GM18507 (cell line): ENCODE results near the gene FAM3A.
"Not testable (repeated sequence)": the region's sequence is repeated elsewhere in the genome, so short reads cannot be mapped to it uniquely, and the experiment has no call there.

Experiments used
- DNase-seq: peaks from one replicate; pipeline ENCODE4 v3.0.0; 2011; ENCODE audit warnings: low read depth; ENCODE audit not compliant: insufficient read length; ENCODE audit errors: extremely low spot score
- FAIRE-seq: peaks from 2 replicates; lab custom pipeline; 2011; peaks lifted over from hg19 to GRCh38; lab: Jason Lieb, UNC

Gene FAM3A

DNA sequence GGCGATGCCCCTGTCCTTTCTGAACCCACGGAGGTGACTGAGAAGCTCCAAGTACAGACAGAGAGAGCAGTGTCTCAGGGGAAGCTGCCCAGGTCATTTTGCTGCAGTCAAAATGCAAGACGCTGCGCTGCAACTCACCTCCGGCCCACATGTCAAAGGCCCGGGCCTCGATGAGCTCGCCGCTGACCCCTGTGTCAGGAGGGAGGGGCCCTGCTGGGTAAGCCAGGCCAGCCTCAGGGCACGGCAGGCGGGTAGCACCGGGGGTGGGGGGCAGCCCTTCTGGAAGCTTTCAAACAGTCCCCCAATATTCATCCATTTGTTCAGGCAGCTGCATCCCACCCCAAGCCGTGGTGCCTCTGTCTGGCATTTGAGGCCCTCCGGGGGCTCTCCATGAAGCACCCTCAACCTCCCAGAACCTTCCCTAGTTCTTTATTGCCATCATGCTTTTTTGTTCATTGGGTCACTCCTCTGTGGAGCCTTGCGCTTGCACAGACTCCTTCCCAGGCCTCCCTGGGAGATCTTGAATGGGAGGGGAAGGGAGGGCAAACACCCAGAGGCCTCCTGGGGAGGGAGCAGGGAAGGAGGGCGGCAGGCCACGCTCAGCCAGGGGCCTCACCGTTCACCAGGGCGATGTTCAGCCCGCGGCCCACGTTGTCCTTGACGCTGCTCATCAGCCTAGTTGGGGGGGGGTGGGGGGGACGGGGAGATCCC is 8.2 kb downstream of the FAM3A start:
- DNase-seq (no peak), FAIRE-seq (no peak)

DNA sequence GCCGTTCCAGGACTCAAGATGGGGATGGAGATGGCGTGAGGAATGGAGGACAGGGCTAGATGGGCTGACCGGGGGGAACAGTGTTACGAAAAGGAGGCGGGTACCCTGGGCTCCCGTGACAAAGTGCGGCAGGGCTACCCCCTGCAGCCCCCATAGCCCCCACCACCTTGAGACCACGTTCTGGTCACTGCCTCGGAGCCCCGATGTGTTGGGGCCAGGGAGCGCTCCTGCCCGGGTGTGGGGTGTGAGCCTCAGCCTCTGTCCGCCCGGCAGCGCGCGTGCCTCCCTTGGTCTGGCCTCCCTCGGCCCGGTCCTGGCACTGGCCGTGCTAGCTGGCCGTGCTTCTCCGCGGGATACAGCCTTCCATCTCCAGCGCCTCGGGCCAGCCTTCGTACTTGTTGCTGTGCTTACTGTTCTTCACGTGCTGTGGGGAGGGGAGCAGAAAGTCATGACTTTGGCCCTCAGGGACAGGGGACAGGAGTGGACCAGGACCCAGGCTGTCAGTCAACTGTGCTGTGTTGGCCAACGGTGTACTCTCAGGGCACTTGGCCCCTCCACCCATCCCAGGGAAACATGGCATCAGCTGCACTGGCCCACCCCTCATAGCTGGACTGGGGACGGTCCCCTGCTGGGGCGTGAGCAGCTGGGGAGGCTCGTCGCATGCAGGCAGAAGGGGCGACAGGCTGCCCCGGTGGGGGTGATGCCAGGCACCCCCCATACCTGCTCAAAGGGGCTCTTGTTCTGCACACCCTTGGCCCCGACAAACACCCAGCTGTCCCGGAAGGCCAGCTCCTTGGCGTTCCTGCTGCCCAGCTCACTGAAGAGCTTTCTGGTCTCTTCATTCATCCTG is 9.3 kb downstream of the FAM3A start:
- FAIRE-seq: no peak

DNA sequence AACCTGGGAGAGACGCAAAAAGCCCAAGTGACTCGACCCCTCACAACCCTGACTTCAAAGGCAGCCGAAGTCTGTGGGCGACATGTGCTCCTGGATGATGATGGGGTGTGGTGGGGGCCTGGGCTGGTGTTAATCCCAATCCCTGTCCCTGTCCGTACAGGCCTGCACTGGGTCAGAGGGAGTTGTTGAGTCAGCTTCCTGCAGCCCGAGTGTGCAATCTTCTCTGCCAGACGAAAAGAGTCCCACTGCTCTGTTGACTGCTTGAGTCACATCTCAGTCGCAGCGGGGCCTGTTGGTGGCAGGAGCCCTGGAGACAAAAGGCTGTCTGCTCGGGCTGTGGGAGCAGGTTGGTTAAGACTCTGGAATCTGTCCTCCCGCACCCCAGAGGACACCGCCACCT is 10.3 kb downstream of the FAM3A start:
- no peak for DNase-seq
- FAIRE-seq: no peak

More for the DNA sequence above, 9.3 kb downstream of the FAM3A start:
- no peak for DNase-seq

DNA sequence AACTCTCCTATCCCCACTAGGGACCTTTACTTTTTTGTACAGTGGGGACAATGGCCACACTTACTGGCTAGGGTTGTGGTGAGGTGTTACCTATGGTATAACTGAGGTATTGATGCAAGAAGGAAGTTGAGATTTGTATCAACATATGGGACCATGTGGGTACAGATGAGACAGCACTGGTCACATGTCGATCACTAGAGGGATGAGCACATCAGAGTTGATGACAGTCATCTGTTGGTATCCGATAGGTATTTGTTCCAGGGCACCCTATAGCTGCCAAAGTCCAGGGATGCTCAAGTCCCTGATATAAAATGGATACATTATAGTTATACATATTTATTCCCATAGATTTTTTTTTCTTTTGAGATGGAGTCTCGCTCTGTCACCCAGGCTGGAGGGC is 13.0 kb downstream of the FAM3A start:
- FAIRE-seq: no peak
- no peak for DNase-seq

DNA sequence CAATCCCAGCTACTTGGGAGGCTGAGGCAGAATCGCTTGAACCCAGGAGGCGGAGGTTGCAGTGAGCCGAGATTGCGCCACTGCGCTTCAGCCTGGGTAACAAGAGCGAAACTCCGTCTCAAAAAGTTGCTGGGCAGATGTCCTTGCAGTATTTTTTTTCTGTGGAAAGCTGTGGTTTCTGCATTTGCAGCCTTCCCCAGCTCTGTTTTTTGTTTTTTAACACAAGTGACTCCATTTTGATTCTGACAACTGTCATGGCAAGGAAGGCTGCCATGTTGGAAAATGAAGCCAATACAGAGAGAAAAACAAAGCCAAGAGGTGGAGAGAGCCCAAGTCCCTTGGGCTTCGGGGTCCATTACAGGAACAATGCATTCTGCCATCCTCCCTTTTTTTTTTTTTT is 13.9 kb downstream of the FAM3A start:
- DNase-seq (no peak), FAIRE-seq (no peak)

DNA sequence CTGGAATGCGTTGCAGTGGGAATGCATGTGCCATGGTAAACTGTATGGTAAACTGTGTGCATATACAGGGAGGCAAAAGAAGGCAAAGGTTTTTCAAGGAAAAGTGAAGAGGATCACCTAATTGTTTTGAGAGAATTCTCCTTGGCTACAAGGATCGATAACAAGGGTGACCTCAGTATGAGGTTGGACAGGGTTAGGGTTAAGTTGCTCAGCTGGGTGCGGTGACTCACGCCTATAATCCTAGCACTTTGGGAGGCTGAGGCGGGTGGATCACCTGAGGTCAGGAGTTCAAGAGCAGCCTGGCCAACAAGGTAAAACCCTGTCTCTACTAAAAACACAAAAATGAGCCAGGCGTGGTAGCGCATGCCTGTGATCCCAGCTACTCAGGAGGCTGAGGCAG is 14.6 kb downstream of the FAM3A start:
- not testable (repeated sequence) for DNase-seq, FAIRE-seq

DNA sequence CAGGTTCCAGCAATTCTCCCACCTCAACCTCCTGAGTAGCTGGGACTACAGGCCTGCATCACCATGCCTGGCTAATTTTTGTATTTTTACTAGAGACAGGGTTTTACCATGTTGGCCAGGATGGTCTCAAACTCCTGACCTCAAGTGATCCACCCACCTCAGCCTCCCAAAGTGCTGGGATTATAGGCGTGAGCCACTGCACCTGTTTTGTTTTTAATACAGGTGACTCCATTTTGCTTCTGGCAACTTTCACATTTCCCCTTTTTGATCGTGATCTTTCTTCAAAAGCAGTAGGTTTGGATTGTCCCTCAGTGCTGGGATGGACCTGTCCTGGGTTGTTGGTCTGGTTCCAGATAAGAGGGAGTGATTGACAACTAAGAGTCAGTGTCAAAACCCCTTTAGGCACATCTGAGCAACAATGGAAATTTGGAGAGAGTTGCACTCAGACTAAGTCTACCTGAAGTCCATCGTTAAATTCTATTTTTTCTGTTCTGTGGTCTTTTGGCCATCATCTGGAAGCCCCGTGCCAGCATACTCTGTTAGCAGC is 19.4 kb downstream of the FAM3A start:
- not testable (repeated sequence) for FAIRE-seq, DNase-seq

DNA sequence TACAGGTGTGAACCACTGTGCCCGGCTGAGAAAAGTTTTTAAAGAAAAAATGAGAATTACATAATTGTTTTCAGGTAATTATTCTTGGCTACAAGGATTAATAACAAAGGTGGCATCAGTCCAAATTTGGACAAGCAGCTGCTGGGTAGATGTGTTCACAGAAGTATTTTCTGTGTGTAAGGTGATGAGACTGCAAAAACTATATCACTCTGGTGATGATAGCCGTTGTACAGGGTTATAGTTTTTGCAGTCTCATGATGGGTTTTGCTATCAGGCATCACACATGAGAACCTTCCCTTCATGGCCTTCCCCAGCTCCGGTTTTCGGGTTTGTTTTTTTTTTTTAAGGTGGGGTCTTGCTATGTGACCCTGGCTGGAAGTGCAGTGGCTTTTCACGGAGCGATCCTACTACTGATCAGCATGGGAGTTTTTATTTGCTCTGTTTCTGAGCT is 20.5 kb downstream of the FAM3A start:
- no peak for DNase-seq
- FAIRE-seq: no peak

DNA sequence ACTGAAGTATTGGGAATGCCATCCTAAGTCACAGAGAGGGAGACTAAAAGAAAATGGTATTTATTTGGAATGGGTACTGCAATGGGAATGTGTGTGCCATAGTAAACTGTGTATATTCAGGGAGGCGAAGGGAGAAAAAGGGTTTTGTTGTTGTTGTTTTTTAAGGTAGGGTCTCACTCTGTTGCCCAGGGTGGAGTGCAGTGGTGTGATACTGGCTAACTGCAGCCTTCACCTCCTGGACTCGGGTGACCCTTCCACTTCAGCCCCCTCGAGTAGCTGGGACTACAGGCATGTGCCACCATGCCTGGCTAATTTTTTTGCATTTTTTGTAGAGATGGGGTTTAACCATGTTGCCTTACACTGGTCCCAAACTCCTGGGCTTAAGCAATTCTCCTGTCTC is 21.3 kb downstream of the FAM3A start:
- FAIRE-seq: no peak

DNA sequence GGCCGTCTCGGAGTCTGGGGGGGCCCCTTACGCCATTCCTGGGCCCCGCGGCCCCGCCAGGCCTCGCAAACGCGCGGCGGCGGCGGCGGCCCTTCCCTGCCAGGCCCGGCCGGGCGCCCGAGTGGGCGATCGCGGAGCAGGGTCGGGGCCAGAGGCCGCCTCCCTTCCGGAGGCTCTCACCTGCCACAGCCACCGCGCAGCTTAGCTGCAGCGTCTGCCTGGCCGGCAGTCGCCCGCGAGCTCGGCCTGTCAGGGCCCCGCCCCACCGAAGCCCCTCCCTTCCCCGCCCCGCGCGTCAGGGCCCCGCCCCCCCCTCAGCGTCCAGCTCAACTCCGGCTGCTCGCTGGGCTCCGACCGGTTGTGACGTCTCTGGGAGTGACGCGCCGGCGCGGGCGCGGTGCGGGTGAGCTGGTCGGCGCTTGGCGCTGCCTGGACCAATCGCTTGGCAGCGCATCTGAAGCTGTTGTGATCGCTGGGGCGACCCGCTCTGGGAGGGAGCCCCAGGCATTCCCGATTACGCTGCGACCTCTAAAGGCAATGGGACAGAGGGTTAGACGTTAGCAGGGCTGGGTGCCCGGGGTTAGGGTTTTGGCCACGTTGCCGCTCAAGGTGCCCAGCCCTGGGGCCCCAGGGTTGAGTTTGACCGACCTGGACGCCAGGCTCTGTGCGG is 25.5 kb downstream of the FAM3A start, which contains the start of gene SLC10A3:
TSS of gene SLC10A3 (minus strand) at position 216 of the 670 bp plus-strand sequence. CDS start 1,689 bp downstream, outside the sequence.
- peak; percentile 74 for DNase-seq
- peak; percentile 100 for FAIRE-seq

More for the DNA sequence above, 21.3 kb downstream of the FAM3A start:
- no peak for DNase-seq

DNA sequence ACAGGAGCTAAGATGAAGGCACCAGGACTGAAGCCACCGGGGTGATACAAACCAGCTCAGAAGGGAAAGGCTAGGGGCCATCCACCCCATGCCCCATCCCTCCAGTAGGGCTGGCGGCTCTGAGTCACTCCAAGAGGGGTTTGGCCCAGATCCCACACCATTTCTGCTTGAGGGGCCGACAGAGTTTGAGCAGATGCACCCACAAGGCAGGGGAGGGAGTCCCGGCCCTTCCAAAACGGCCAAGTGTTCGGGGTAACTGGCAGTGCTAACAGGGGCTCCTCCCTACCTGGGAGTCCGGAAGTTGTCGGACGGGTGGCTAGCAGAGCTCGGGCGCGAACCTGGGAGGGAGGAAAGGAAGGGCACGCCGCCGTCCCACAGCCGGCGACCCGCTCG is 26.0 kb downstream of the FAM3A start:
- DNase-seq (no peak), FAIRE-seq (no peak)

DNA sequence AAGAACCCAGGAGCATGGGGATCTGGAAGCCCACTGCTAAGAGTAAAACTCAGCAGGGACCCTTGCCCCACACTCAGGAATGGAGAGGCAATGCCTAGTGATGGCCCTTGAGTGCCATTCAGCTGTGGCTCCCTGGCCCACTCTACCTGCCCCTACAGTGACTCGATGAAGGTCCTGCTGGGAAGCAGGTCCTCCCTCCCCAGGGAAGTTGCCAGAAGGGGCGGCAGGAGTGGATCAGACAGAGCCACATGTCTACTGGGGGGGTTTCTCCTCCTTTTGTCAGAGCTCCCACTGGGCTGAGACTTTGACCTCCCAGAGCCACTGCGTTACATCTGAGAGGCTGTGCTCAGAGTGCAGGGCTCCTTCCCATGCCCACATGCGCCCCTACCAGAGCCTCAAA is 26.9 kb downstream of the FAM3A start:
- DNase-seq: no peak
- FAIRE-seq: no peak

DNA sequence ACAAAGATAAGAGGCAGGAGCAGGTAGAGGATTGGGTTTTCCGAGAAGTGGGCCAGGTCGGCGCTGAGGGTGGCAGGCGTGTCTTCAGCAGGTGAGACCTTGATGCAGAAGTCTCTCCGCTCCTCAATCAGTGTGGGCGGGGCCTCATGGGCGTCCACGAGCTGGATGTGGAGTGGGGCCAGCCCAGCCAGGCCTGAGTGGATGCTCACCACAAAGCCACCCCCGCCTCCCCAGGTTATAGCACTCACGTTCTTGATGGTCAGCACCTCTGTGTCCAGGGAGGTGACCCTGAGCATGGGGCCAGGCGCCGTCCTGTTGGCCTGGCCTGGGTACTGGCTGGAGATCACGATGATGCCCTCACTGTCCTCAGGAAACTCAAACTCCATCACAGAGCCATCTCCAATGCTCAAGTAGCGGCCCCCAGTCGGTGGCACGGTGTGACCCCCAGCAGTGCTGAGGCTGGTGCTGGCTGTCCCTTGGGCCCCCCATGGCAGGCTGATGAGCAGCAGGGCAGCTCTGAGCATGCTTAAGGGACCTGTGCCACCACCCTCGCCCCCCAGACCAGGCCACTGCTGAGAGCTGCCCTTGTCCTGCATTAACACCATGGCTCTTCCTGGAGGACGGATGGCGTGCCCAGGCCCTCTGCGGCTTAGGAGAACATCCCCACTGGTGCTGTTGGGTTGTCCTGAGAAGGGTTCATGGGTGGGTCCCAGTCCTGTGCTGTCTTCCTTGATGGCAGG is 27.5 kb downstream of the FAM3A start:
- no peak for DNase-seq
- FAIRE-seq: no peak

DNA sequence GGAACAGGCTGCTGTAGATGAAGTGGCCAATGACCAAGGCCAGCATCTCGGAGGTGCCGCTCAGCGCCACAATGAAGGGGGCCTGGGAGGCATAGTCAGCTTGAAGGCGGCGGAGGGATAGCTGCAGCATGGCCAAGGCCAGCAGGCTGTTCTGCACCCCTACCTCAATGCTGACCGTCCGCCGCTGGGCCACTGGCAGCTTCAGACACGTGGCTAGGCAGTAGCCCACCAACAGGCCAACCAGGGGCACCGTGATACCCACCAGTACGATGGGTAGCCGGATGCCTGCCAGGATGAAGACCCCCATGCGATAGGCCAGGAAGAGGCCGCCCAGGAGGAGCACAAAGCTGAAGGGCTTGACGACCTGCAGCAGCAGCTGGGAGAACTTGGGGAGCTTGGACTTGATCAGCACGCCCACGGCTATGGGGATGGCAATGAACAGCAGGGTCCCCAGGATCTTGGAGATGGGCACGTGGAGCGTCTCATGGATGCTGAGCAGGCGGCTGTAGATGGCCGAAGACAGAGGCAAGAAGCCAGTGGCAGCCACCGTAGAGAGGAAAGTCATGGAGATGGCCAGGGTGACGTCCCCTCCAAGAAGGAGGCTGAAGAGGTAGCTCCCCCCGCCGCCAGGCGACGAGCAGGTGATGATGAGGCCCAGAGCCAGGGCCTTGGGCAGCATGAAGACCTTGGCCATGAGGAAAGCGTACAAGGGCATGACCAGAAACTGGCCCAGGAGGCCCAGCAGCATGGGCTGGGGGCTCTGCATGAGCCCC is 28.3 kb downstream of the FAM3A start:
- no peak for FAIRE-seq
- DNase-seq: no peak

DNA sequence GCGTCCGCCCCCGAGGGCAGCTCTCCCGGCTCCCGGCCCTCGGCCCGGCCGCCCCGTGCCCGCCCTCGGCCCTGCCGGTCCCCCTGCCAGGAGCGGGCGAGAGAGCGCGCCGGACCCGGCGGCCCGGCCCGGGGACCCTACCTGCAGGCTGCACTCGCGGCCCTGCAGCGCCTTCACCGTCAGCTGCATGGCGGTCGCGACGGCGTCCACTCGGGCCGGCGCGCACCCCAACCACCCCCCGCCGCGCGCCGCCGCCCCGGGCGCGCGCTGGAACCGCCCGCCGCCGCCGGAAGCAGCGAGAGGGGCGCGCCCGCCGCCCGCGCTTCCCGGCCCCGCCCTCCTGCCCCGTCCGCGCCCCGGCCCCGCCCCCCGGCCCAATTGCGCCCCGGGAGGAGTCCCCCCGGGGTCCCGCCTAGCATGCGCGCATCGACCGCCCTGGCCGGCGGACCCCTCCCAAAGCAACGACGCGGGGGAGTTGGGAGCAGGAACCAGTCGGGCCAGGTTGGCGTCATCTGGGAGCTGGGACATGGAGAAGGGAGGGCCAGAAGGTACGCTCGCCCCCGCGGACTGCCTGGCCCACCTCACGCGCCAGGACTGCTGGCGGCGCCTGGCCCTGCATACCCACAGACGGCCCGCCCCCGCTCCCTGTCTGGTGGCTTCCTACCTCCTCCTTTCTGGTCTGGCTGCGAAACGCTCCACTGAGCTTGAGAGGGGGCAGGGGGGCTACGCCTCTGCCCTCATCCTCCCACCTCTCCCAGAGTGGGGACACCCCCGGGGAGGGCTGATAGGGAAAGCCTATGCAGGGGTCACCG is 29.4 kb downstream of the FAM3A start, which contains the start of gene UBL4A:
TSS of gene UBL4A (minus strand) at position 220 of the 812 bp plus-strand sequence. CDS start at position 189, 31 bp downstream.
- FAIRE-seq (peak; percentile 71), DNase-seq (peak; percentile 30)

DNA sequence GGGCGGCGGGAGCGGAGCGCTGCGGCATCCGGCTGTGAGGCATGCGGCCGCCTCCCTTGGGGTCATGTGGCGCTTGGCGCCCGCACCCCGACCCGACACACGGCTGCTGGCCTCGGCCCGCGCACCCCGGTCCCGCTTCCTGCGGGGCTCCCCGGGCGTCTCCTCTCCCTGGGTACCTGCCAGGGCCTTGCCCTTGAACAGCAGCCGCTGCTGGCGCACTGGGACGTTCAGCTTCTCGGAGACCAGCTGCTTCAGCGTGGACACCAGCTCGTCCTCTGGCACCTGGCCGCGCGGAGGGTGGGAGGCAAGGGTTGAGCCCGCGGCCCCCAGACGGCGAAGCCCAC is 30.0 kb downstream of the FAM3A start:
- no peak for FAIRE-seq
- no peak for DNase-seq

DNA sequence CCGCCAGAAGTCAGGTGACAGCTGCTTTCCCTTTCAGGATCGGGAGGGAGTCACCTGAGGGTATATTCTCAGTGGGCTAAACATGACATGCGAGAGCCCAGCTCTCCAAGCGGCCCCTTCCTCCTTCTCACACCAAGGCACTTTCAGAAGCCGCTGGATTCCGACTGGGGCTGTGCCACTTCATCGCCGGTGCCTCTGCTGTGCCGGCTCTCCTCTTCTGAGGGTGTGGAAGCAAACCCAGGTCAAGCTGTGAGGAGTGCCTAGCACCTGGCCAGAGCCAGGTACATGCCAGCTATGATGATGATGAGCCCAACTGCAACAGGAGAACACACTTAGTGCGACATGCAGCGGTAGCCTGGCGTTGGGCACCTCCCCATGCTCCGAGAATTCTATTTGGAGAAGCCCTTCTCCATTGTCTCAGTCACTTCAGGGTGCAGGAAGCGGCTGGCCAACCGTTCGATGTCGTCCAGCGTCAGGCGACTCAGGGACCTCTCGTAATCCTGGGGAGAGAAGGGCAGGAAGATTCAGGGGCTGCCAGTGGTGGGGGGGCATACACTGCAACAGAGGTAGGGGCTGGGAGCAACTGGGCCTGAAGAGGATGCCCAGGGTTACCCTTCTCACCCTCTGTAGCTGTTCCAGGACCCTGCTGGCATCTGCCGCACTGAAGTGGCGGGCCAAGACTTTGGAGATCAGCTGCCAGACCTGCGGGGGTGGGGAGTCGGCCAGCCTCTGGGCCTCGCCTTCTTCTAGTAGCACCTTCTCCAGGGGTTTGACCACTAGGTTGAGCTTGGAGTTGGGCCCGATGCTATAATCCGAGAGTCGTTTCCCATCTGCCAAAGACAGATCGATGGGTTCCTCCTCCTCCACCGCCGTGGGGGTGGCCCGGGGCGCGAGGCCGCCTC is 30.6 kb downstream of the FAM3A start:
- FAIRE-seq (no peak), DNase-seq (no peak)
